Stimulated activated CD8-positive, alpha-beta memory T cell treated with anti-CD3 and anti-CD28 coated beads, Interleukin-7, amount 100 ng/mL, for 4 hours (primary cell): ENCODE results near the gene GMCL1.
A peak's percentile ranks its signal among the peaks of the same experiment; 100 is the strongest.
"Not testable (repeated sequence)": the region's sequence is repeated elsewhere in the genome, so short reads cannot be mapped to it uniquely, and the experiment has no call there.

Source experiments
- DNase-seq, 2 donors: peaks; one replicate each; pipeline ENCODE4 v3.0.0-alpha.2; 2020; ENCODE audit warnings: low read depth in 2 of 2

GMCL1 gene, protein sequence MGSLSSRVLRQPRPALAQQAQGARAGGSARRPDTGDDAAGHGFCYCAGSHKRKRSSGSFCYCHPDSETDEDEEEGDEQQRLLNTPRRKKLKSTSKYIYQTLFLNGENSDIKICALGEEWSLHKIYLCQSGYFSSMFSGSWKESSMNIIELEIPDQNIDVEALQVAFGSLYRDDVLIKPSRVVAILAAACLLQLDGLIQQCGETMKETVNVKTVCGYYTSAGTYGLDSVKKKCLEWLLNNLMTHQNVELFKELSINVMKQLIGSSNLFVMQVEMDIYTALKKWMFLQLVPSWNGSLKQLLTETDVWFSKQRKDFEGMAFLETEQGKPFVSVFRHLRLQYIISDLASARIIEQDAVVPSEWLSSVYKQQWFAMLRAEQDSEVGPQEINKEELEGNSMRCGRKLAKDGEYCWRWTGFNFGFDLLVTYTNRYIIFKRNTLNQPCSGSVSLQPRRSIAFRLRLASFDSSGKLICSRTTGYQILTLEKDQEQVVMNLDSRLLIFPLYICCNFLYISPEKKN

DNA sequence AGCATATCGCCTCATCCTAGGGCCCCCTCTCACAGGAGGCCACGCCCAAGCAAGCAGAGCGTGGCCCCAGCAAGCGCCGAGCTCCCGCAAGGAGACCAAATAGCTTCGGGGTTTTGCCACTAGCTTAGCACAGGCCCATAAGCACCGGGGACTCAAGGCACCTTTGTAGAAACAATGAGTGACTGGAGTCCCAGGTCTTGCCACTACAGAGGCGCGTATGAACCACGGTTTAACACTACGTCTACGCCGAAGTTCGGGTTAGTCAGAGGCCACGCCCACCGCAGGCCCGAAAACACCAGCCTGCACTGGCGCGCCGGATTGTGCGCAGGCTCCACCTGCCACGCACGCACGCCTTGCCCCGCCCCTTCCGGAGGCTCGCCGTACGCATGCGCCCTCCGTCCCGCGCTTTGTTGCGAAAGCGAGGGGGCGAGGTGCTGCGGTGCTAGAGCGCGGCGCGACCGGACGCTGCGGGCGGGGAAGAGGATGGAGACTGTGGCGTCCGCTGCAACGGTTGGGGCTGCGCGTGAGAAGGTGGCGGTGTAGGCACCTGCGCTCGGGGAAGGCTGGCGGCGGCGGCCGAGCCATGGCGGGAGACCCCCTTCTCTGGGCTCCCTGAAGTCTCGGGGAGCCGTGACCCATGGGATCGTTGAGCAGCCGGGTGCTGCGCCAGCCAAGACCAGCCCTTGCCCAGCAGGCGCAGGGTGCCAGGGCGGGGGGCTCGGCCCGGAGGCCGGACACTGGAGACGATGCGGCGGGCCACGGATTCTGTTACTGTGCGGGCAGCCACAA lies at the start of gene GMCL1:
TSS of gene GMCL1 (plus strand) at position 405 of the 789 bp plus-strand sequence. CDS start at position 638, 233 bp downstream.
- peak; percentile 95 to 98 for DNase-seq

DNA sequence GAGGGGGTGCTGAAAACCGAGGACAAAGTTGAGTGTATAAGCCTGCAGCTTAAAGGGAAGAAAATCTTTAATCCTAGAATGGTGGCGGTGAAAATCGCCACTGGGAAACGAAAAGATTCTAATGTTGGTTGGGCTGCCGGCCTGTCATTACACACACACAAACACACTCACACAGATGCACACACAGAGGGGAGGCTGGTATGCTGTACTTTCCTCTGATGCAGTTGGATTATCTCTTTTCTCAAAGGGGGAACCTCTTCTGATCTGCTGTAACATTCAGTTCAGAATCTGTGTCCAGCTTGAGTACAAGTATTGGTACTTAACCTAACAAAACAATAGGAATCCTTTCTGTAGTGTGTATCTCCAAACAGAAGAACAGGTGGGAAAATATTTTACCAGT lies 48.5 kb upstream of the GMCL1 start:
- no peak for DNase-seq

DNA sequence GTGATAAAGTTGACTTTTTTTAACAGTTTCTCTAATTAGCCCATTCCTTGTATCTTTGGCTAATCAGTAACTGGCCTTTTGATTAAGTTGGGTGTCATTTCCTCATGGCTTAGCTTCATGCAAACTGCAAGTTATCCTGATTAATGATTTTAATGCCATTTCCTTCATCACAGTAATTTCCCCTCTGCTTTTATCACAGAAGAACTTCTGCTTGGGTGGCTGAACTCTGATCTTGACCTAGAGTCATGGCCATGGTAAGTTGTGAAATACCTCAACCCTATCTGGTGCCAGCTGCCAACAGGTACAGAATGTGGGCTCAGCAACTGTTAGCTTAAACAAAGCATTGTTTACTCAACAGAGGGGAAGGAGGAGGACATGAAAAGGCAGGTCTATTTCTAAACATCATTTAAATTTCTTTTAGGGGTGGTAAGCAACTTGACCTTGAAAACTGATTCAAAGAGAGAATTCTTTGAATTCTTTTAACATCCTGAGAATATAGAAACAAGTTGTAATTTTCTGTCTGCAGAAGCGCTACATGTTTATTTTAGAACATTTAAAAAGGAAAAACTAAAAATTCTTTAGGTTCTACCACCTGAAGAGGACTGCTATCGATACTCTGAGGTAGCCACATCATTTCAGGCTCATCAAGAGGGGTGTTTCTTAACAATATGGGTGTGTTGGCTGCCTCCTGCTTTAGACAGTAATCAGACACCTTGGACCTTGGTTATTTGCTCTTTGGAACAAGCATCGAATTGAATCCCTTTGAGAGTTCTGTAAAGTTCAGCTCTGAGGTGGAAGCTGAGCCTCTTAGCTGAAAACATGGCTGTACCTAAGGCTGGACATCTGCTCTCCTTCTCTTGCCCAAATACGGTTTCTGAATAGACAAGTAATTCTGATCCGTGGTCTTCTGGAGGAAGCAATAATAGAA lies 47.9 kb upstream of the GMCL1 start:
- DNase-seq = no peak

DNA sequence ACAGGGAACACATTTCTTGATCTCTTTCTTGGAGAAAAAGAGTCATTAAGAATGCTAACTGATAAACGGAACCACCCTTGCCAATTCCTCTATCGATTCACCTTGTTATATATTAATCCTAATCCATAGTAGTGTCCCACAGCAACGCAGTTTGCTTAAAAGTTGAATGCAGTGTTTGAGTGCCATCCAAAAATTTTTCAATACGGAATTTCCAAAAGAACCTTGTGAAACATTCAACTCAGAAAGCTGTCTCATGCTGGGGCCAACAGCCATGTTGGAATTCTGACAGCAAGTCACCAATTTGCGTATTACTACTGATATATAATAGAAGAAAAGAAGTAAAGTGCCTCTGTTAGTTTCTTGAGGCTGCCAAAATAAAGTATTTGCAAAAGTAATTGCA lies 45.2 kb upstream of the GMCL1 start:
- DNase-seq = no peak

DNA sequence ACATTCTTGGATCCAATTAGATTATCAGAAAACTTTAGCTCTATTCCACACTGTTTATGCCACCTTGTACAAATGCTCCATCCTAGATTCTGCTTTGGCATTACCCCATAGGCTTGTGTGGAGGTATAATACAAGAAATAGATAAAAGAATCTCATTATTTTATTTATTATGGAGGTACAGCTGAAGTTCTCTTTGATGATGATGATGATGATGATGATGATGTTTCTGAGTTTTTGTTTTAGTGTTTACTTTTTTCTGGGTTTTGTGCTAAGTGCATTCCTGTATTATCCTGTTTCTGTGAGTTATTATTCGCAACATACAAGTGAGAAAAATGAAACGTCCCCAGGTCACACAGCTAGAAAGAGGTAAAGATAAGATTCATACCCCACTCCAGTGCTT lies 44.1 kb upstream of the GMCL1 start:
- DNase-seq = no peak

DNA sequence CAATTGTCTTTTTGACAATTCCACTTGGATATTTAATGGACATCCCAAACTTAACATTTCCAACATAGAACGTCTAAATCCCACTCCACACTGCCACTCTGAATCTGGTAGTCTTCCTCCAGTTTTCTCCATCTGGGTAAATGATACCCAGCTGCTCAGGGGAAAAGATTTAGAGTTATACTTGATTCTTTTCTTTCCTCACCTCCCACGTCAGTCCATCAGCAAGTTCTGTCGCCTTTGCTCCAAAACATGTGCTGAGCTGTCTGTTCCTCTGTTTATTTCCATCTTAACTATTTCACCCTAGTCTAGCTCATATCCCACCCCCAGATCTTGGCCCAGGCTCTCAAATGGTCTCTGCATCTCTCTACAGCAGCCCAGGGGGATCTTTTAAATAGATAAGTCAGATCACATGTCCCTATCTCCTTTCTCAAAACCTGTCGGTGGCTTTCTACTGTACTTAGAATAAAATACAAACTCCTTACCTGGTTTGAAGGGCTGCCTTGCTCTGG lies 43.4 kb upstream of the GMCL1 start:
- DNase-seq = no peak

DNA sequence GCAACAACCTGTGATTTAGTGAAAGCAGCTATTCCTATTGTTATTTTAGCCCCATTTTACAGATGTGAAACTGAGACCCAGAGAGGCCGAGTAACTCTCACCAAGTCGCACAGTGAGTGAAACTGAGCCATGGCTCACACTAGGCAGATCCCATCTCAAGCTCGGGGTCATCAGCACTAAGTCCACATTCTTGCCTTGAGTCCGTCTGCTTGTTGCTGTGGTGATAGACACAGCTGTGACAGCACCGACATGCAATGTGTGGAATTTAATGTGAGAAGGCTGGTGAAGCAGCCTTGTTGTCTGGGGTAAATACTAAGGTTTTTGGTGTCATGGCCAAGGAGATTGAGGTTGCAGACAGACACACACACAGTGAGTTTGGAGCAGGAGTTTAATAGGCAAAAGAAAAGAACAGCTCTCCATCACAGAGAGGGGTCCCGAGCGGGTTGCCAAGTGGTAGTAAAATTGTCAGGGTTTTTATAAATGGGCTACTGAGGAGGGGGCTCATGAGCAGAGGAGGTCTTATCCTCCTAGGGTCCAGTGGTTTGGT lies 40.2 kb upstream of the GMCL1 start:
- no peak for DNase-seq

DNA sequence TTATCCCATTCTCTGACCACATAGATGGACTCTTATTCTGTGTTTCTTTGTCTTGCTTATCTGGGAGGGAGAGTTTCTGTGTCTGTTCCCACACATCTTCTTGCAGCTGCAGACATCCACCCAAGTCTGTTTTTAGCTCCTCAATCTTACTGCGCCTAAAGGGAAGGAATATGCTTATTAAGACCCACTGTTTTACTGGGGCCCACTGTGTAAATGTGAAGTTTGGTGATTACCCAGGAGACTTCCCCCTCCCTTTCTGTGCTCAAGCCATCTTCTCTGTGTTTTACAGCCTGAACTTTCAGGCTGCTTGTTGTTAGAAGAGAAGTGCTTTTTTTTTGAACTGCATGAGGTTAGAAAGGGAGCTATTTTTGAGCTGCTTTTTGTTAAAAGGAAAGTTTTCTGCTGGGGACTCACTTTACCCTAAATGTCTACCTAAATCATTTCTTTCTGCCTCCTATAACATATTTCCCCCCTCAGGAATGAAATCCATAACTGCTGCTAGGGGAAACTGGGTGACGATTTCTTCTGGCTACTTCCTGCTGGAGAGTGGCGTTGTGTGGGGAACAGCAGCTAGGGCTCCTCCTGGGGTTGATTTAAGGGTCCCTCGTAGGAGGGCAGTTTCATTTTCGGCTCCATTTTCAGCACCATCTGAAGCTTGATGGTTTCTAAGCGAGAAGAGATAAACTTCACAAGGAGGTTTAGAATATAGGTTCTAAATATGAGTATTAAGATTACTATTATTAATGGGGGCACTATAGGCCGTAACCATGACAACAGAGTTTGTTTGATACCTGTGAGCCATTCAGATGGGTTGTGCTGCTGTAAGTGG lies 39.5 kb upstream of the GMCL1 start:
- DNase-seq = no peak

DNA sequence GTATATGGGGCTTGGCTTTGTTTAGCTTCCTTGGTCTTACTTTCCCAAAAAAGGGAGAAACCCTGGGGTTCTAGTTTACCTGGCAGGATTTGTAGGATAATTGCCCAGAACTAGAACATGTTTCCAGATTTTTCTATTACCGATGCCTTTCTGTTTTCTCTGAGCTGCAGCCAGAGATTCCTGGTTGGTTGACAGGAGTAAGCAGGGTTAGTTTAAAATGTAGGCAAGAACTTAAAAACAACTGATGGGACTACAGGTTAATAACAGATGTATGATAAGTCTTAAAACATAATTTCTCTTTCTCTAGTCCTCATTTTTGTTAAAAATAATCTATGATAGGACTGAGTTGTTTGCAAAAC lies 38.9 kb upstream of the GMCL1 start:
- DNase-seq = no peak

DNA sequence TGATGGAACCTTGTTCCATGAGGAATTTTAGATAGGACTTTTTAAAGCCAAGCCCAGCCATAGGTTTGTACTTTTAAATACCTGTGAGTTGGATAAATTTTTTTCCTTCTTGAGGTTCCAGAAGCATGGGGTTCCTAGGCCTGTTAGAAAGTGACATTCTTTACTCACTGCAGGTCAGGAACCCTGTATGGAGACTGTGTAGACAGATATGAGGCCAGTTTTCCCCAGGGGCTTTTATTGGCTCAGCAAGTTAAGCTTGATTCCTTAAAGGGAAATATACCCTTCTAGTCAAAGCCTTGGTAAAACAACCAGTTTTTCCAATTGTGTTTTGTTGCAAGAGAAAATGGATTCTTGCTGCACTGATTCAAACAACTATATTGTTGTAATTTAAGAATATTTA lies 38.4 kb upstream of the GMCL1 start:
- no peak for DNase-seq

DNA sequence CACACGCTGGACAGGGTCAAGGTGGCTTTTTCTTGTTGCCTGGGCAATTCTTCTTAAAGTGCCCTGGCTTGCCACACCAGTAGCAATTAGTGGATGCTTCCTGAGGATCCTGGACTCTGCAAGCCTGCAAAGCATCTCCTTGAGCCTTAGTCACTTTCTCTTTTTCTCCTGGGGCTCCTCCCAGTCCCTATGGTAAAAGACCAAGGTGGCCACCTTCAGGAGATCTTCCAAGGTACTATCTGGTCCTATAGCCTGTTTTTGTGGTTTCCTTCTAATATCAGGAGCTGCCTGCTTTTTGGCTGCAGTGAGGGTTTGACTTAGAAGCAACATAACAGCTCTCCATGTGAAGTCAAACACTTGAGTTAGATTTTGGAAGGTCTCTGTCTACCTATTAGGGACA lies 33.3 kb upstream of the GMCL1 start:
- DNase-seq = no peak

DNA sequence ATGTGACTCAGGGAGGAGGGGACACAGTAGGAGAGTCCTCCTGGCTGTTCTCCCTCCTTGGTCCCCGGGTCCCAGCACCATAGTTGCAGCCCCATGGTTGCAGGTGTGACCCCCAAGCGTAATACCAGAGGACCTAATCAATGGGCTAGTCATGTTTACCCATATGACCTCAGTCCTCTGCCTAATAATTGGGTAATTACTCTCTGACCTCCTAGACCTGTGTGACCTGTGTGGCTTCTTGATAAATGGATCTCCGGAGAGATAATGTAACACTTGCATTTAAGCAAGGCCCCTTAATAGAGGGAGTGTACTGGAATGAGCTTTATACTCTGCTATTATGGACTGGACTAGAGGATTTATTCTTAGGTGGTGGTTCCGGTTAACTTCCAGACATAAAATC lies 32.2 kb upstream of the GMCL1 start:
- no peak for DNase-seq

DNA sequence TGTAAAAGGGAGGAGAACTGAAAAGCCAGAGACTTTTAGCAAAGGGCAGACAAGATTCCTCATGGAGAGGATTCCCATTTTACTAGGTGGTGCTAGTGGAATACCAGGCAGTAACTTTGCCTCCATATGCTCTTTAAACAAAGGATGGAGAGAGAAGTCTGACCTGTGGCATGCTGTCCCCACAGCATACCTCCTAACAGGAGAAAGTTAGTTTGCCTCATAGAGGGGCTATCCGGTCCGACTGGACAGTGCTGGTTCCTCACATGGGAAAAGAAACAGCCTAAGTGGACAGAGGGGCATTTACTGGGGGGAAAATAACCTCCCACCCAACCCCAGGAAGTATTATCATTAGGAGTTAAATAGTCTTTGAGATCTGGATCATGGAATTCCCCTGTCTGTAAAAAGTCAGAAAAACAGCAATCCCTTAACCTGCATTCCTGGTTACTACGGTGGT lies 31.6 kb upstream of the GMCL1 start:
- no peak for DNase-seq

DNA sequence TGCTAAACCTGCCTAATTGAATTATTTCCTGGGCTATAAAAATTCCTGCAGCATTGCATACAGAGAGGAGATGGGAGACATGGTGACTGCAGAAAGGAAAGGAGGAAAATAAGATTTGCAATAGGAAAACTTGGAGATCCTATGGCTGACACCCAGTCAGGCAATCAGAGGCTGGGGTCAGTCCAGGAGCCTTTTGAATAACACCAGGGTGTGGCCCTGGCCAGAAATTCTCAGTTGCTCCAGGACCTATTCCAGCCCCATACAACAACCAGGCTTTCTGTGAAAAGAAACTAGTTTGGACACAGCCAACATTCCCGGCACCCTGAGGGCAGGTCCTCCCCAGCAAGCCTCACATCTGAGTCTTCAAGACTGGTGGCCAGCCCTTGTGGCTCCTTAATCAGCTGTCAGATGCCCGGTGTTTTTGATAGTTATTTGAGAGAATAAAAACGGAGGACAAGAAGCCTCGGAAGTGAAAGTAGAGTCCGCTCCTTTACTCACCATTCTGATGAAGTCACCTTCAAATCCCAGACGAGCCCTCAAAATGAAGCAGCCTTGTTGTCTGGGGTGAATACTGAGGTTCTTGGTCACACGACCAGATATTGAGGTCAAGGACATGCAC lies 31.1 kb upstream of the GMCL1 start:
- DNase-seq = no peak

DNA sequence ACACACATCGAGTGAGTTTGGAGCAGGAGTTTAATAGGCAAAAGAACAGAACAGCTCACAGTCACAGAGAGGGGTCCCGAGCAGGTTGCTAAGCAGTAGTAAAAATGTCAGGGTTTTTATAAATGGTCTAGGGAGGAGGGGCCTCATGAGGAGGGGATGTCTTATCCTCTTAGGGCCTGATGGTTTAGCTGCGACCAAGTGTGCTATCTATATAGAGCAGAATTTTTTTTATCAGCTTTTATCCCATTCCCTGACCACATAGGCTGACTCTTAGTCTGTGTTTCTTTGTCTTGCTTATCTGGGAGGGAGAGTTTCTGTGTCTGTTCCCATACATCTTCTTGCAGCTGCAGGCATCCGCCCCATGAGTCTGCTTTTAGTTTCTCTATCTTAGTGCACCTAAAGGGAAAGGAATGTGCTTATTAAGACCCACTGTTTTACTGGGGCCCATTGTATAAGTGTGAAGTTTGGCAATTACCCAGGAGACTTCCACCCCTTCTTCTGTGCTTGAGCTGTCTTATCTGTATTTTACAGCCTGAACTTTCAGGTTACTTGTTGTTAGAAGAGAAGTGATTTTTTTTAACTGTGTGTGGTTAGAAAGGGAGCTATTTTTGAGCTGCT lies 30.4 kb upstream of the GMCL1 start:
- no peak for DNase-seq

DNA sequence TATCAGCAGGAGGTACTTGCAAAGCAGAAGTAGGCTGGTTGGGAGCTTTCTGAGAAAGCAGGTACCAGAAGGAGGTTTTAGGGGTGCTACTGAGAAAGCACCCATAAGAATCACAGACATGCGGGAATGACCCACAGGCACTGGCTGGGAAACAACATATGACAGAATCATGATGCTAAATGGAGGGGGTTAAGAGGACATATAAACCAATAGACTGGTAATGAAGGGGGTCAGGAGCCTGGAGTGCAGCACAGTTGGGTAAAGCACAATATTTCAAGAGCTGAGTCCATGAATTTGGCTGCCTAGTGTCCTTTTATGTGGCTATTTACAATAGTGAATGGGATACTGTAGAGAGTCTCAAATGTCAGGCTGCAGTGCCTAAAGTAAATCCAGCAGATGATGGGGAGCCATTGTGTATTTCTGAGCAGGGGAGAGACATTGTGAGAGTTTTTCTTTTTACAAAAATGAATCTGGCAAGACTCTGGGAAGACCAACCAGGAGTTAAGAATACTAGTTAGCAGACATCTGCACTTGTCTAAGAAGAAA lies 27.6 kb upstream of the GMCL1 start:
- no peak for DNase-seq

DNA sequence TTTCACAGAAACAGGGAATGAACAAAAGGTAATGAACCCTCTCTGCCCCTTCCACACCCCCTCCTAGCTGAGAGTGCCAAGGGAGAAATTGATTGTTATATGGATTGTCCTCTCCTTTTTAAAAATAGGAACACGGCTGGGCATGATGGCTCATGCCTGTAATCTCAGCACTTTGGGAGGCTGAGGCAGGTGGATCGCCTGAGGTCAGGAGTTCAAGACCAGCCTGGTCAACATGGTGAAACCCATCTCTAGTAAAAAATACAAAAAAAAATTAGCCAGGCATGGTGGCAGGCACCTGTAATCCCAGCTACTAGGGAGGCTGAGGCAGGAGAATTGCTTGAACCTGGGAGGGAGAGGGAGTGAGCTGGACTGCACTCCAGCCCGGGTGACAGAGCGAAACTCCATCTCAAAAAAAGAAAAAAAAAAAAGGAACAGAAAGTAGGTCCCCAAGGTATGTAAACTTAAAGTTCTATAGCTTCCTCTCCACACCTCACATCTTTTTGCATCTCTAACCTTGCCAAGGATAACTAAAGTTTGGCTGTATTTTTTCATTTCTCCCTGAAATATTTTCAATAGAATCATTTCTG lies 26.6 kb upstream of the GMCL1 start:
- not testable (repeated sequence) for DNase-seq

DNA sequence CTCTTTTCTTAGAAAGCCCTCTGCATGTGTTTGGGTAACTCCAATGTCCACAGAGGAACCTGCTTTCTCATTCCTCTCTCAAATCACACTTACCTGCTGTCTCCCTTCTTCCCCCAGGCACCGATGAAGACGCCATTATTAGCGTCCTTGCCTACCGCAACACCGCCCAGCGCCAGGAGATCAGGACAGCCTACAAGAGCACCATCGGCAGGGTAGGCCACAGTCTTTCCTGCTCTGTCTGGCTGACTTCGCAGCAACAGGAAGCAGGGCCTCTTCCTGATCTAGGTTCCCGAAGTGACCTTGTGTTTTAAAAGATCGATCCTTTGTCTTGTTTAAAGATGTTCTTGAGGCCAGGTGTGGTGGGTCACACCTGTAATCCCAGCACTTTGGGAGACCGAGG lies 25.0 kb upstream of the GMCL1 start:
- DNase-seq = no peak

DNA sequence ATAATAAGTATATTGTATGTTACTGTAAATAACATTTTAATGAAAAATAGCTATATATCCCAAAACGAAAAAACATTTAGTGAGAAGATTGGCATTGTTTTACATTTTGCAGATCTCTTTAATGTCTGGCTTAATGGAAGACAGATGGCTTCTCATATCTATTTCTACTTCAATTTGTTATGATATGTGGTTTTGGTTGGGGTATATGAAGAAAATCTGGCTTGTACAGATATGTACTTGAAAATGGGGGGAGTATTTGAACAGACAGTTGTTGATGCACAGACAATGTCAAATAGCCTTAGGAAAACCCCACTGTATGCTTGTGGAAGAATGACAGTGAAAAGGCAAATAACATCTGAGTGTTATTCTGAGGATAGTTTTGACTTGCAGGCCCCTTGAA lies 23.6 kb upstream of the GMCL1 start:
- no peak for DNase-seq
